HEK293T (cell line): ENCODE data around the gene MAML2.

ENCODE experiments used
- CTBP1 ChIP-seq: fragments of 450-650 bp; IDR thresholded peaks from 2 replicates; pipeline ENCODE4 v1.6.1; 2016; ENCODE audit warnings: borderline replicate concordance
- ELF4 ChIP-seq: fragments of 450-650 bp; IDR thresholded peaks from 2 replicates; pipeline ENCODE4 v1.6.1; 2017; ENCODE audit warnings: antibody characterized with exemption
- FOXM1 ChIP-seq: fragments of 450-650 bp; IDR thresholded peaks from 2 replicates; pipeline ENCODE4 v1.6.1; 2017; ENCODE audit warnings: mild to moderate bottlenecking, borderline replicate concordance
- HDGF ChIP-seq: fragments of 450-650 bp; IDR thresholded peaks from 2 replicates; pipeline ENCODE4 v1.6.1; 2017; ENCODE audit warnings: antibody characterized with exemption, borderline replicate concordance
- LEF1 ChIP-seq: fragments of 450-650 bp; IDR thresholded peaks from 2 replicates; pipeline ENCODE4 v1.6.1; 2017; ENCODE audit warnings: mild to moderate bottlenecking, borderline replicate concordance
- NFRKB ChIP-seq: fragments of 450-650 bp; IDR thresholded peaks from 2 replicates; pipeline ENCODE4 v1.6.1; 2016; ENCODE audit warnings: mild to moderate bottlenecking, moderate library complexity

GRCh38 chr11:96389720-96390487 is 46.9 kb upstream of the MAML2 start, which contains the start of the genes CCDC82 and JRKL:
- TF ChIP-seq CTBP1: no peak
- TF ChIP-seq HDGF: 0 out of 2 replicates have a peak, but pooled peaks have one; percentile 89
- TF ChIP-seq FOXM1: no peak
- TF ChIP-seq LEF1: no peak
- 0 out of 2 replicates have a peak, but pooled peaks have one; percentile 17 for TF ChIP-seq ELF4
- no peak for TF ChIP-seq NFRKB
